IMR-90 (cell line): ENCODE results near the gene EEF1G.

Experiments used
- BHLHE40 ChIP-seq: fragments of 150-350 bp; IDR thresholded peaks from 2 replicates; pipeline ENCODE4 v1.6.1; 2016; ENCODE audit warnings: mild to moderate bottlenecking, low read depth, low read length
- CEBPB ChIP-seq: IDR thresholded peaks from 2 replicates; pipeline ENCODE4 v1.6.1; 2012; ENCODE audit warnings: low read depth, low read length, improper control_type of control experiment
- CTCF ChIP-seq: conservative IDR thresholded peaks from 2 replicates; pipeline ENCODE4 v1.5.1; 2012; ENCODE audit warnings: mild to moderate bottlenecking, low read depth, low read length, improper control_type of control experiment
- FOS ChIP-seq: fragments of 150-350 bp; IDR thresholded peaks from 2 replicates; pipeline ENCODE4 v1.6.1; 2016; ENCODE audit warnings: low read depth, low read length
- MAFK ChIP-seq: IDR thresholded peaks from 2 replicates; pipeline ENCODE4 v1.6.1; 2012; ENCODE audit warnings: low read depth, low read length, improper control_type of control experiment
- MAZ ChIP-seq: IDR thresholded peaks from 2 replicates; pipeline ENCODE4 v1.6.1; 2012; ENCODE audit warnings: low read depth, mild to moderate bottlenecking, low read length, improper control_type of control experiment, moderate library complexity, borderline replicate concordance
- MXI1 ChIP-seq: IDR thresholded peaks from 2 replicates; pipeline ENCODE4 v1.6.1; 2012; ENCODE audit warnings: low read depth, mild to moderate bottlenecking, low read length, moderate library complexity, borderline replicate concordance
- NFE2L2 ChIP-seq: fragments of 150-350 bp; IDR thresholded peaks from 2 replicates; pipeline ENCODE4 v1.6.1; 2016; ENCODE audit warnings: low read depth, mild to moderate bottlenecking, low read length
- POLR2A ChIP-seq: IDR thresholded peaks from 2 replicates; pipeline ENCODE4 v1.6.1; 2012; ENCODE audit warnings: mild to moderate bottlenecking, low read depth, low read length
- RAD21 ChIP-seq: IDR thresholded peaks from 2 replicates; pipeline ENCODE4 v1.6.1; 2012; ENCODE audit warnings: low read length, improper control_type of control experiment
- RCOR1 ChIP-seq: IDR thresholded peaks from 2 replicates; pipeline ENCODE4 v1.6.1; 2012; ENCODE audit warnings: mild to moderate bottlenecking, low read length, improper control_type of control experiment; ENCODE audit not compliant: insufficient replicate concordance
- RFX5 ChIP-seq: IDR thresholded peaks from 2 replicates; pipeline ENCODE4 v1.8.0; 2012; ENCODE audit warnings: low read depth, mild to moderate bottlenecking, low read length, moderate library complexity
- TF ChIP-seq, protein P1 (sequence below): fragments of 150-350 bp; IDR thresholded peaks from 2 replicates; pipeline ENCODE4 v1.6.1; 2016; ENCODE audit warnings: low read depth, mild to moderate bottlenecking, low read length, moderate library complexity, borderline replicate concordance
- TF ChIP-seq, protein P2 (sequence below): fragments of 150-350 bp; IDR thresholded peaks from 2 replicates; pipeline ENCODE4 v1.6.1; 2017; ENCODE audit warnings: mild to moderate bottlenecking, antibody characterized with exemption, low read length, low read depth

GRCh38 chr11:62545437-62546243 lies 28.1 kb downstream of the EEF1G start:
- TF ChIP-seq CTCF (peak; percentile 16; the same call in 1 of the 2 replicates), MXI1 (peak; percentile 83), POLR2A (no peak), RAD21 (no peak; the same call in 1 of the 2 replicates), MAFK (no peak), RFX5 (no peak), FOS (peak; percentile 54), CEBPB (no peak), MAZ (peak; percentile 99), RCOR1 (no peak), BHLHE40 (no peak), NFE2L2 (no peak)
- TF ChIP-seq, protein P1, sequence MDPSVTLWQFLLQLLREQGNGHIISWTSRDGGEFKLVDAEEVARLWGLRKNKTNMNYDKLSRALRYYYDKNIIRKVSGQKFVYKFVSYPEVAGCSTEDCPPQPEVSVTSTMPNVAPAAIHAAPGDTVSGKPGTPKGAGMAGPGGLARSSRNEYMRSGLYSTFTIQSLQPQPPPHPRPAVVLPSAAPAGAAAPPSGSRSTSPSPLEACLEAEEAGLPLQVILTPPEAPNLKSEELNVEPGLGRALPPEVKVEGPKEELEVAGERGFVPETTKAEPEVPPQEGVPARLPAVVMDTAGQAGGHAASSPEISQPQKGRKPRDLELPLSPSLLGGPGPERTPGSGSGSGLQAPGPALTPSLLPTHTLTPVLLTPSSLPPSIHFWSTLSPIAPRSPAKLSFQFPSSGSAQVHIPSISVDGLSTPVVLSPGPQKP = no peak
- TF ChIP-seq, protein P2, sequence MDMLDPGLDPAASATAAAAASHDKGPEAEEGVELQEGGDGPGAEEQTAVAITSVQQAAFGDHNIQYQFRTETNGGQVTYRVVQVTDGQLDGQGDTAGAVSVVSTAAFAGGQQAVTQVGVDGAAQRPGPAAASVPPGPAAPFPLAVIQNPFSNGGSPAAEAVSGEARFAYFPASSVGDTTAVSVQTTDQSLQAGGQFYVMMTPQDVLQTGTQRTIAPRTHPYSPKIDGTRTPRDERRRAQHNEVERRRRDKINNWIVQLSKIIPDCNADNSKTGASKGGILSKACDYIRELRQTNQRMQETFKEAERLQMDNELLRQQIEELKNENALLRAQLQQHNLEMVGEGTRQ = no peak
